Stimulated activated CD4-positive, alpha-beta T cell treated with anti-CD3 and anti-CD28 coated beads, TNF-alpha, amount 100 ng/mL, for 4 hours (primary cell): ENCODE results near the gene G6PC1.
"Not testable (repeated sequence)": the region's sequence is repeated elsewhere in the genome, so short reads cannot be mapped to it uniquely, and the experiment has no call there.

Experiments
- DNase-seq, 3 experiments: peaks; one replicate each; pipeline ENCODE4 v3.0.0-alpha.2; 2020; ENCODE audit warnings: low read depth in 3 of 3

The G6PC1 gene

GRCh38 chr17:42900460-42901331 is at the start of gene G6PC1:
Gene G6PC1, plus strand, starts transcription at chr17:42900799. Its CDS starts 78 bp downstream, at chr17:42900877.
- no peak for DNase-seq

- DNase-seq: no peak
These were observed 49.6 kb upstream of the G6PC1 start, which contains the start of gene AOC3 for GRCh38 chr17:42850954-42851353. Gene AOC3, plus strand, starts transcription at chr17:42851199. Its CDS starts 145 bp downstream, at chr17:42851344.

- not testable (repeated sequence) for DNase-seq
These were observed 49.0 kb upstream of the G6PC1 start for GRCh38 chr17:42851371-42852240.

GRCh38 chr17:42852351-42852750 is 48.2 kb upstream of the G6PC1 start:
- DNase-seq: no peak

GRCh38 chr17:42853004-42853403 is 47.6 kb upstream of the G6PC1 start:
- no peak for DNase-seq

- DNase-seq: no peak
These were observed 47.0 kb upstream of the G6PC1 start for GRCh38 chr17:42853597-42853967.

GRCh38 chr17:42853968-42854790 is 46.4 kb upstream of the G6PC1 start:
- DNase-seq: no peak

- DNase-seq: no peak
These were observed 45.5 kb upstream of the G6PC1 start for GRCh38 chr17:42855048-42855596.

GRCh38 chr17:42856093-42856492 is 44.5 kb upstream of the G6PC1 start:
- not testable (repeated sequence) for DNase-seq

- not testable (repeated sequence) for DNase-seq
These were observed 44.1 kb upstream of the G6PC1 start for GRCh38 chr17:42856516-42856915.

- DNase-seq: no peak
These were observed 43.2 kb upstream of the G6PC1 start for GRCh38 chr17:42857389-42857788.

GRCh38 chr17:42865638-42866094 is 34.9 kb upstream of the G6PC1 start:
- no peak for DNase-seq

- DNase-seq: no peak
These were observed 34.4 kb upstream of the G6PC1 start for GRCh38 chr17:42866216-42866615.

- no peak for DNase-seq
These were observed 33.7 kb upstream of the G6PC1 start for GRCh38 chr17:42866631-42867575.

GRCh38 chr17:42867694-42868261 is 32.8 kb upstream of the G6PC1 start:
- DNase-seq: not testable (repeated sequence)

- no peak for DNase-seq
These were observed 32.3 kb upstream of the G6PC1 start for GRCh38 chr17:42868338-42868737.

- no peak for DNase-seq
These were observed 29.0 kb upstream of the G6PC1 start for GRCh38 chr17:42871647-42872046.

- no peak for DNase-seq
These were observed 28.2 kb upstream of the G6PC1 start for GRCh38 chr17:42872251-42872965.

- no peak for DNase-seq
These were observed 27.3 kb upstream of the G6PC1 start for GRCh38 chr17:42873315-42873714.
